NT2/D1 (cell line): ENCODE measurements around the gene RPP30.

Experiments used
- DNase-seq: peaks from one replicate; pipeline ENCODE4 v3.0.0-alpha.2; 2011; ENCODE audit warnings: low read depth, low spot score
- H3K27me3 ChIP-seq: 2 replicates; pipeline ENCODE4 v1.6.0; 2011; ENCODE audit warnings: mild to moderate bottlenecking; ENCODE audit not compliant: insufficient read length, insufficient read depth
- H3K36me3 ChIP-seq: 2 replicates; pipeline ENCODE4 v1.6.1; 2011; ENCODE audit warnings: mild to moderate bottlenecking, low read length, mixed read lengths; ENCODE audit not compliant: insufficient read depth, insufficient read length
- H3K4me1 ChIP-seq: 2 replicates; pipeline ENCODE4 v1.5.1; 2011; ENCODE audit not compliant: insufficient read depth, insufficient read length
- H3K4me3 ChIP-seq: 2 replicates; pipeline ENCODE4 v1.5.1; 2011; ENCODE audit warnings: low read depth; ENCODE audit not compliant: insufficient read length
- H3K9ac ChIP-seq: 2 replicates; pipeline ENCODE4 v1.6.0; 2011; ENCODE audit warnings: low read depth; ENCODE audit not compliant: insufficient read length
- H3K9me3 ChIP-seq: 2 replicates; pipeline ENCODE4 v1.5.1; 2011; ENCODE audit warnings: mild to moderate bottlenecking, low read length; ENCODE audit not compliant: insufficient read depth
- SUZ12 ChIP-seq: IDR thresholded peaks from 2 replicates; pipeline ENCODE4 v1.6.1; 2011; ENCODE audit not compliant: insufficient read length, insufficient read depth; ENCODE audit errors: extremely low read depth
- YY1 ChIP-seq: IDR thresholded peaks from 2 replicates; pipeline ENCODE4 v1.6.1; 2011; ENCODE audit not compliant: insufficient read length, insufficient read depth
- ZNF274 ChIP-seq: IDR thresholded peaks from 2 replicates; pipeline ENCODE4 v1.6.1; 2011; ENCODE audit warnings: mild to moderate bottlenecking, low read depth, low read length

The RPP30 gene

GRCh38 chr10:90917968-90918318 is 46.2 kb downstream of the RPP30 start:
- Histone ChIP-seq H3K4me1 (no peaks in the 10 kb centered on the region), H3K4me3 (no peak overlapping the region), H3K36me3 (peaks cover 55% of the 10 kb centered on the region), H3K27me3 (peaks cover 4% of the 10 kb centered on the region), H3K9ac (no peak overlapping the region), H3K9me3 (peaks cover 28% of the 10 kb centered on the region)
- no peak for DNase-seq
- TF ChIP-seq SUZ12: no peak
- TF ChIP-seq ZNF274: no peak
- TF ChIP-seq YY1: no peak

GRCh38 chr10:90919683-90920574 is 48.2 kb downstream of the RPP30 start:
- Histone ChIP-seq H3K36me3 (peaks cover 43% of the 10 kb centered on the region), H3K4me1 (no peaks in the 10 kb centered on the region), H3K27me3 (peaks cover 20% of the 10 kb centered on the region), H3K4me3 (no peak overlapping the region), H3K9ac (no peak overlapping the region), H3K9me3 (peaks cover 41% of the 10 kb centered on the region)
- TF ChIP-seq YY1 (no peak), ZNF274 (no peak), SUZ12 (no peak)
- DNase-seq: no peak

GRCh38 chr10:90920986-90921666 is 49.4 kb downstream of the RPP30 start, which contains the start of gene ANKRD1:
Gene ANKRD1 (minus strand): TSS chr10:90921087. CDS start chr10:90921027, 60 bp downstream.
- Histone ChIP-seq H3K27me3 (peaks cover 20% of the 10 kb centered on the region), H3K9me3 (peaks cover 37% of the 10 kb centered on the region), H3K4me1 (no peaks in the 10 kb centered on the region), H3K9ac (no peak within 1 kb of the TSS), H3K4me3 (no peak within 1 kb of the TSS), H3K36me3 (peaks cover 33% of the 10 kb centered on the region)
- TF ChIP-seq ZNF274: no peak
- TF ChIP-seq SUZ12: no peak
- TF ChIP-seq YY1: no peak
- peak; percentile 85 for DNase-seq

GRCh38 chr10:90921906-90922305 is 50.1 kb downstream of the RPP30 start:
- no peaks in the 10 kb centered on the region for H3K4me1 ChIP-seq
- DNase-seq: no peak
- no peak for TF ChIP-seq YY1
- no peak for TF ChIP-seq SUZ12
- no peak for TF ChIP-seq ZNF274
- H3K27me3 ChIP-seq: peaks cover 25% of the 10 kb centered on the region
- no peak overlapping the region for H3K4me3 ChIP-seq
- H3K9me3 ChIP-seq: peaks cover 44% of the 10 kb centered on the region
- H3K9ac ChIP-seq: no peak overlapping the region
- peaks cover 27% of the 10 kb centered on the region for H3K36me3 ChIP-seq

GRCh38 chr10:90923111-90923731 is 51.4 kb downstream of the RPP30 start:
- Histone ChIP-seq H3K27me3 (peaks cover 30% of the 10 kb centered on the region), H3K36me3 (peaks cover 15% of the 10 kb centered on the region)

GRCh38 chr10:90924552-90924951 is 52.8 kb downstream of the RPP30 start:
- H3K36me3 ChIP-seq: peaks cover 7% of the 10 kb centered on the region
- no peak overlapping the region for H3K4me3 ChIP-seq
- peaks cover 30% of the 10 kb centered on the region for H3K27me3 ChIP-seq
- no peak for DNase-seq
- H3K4me1 ChIP-seq: peaks cover 6% of the 10 kb centered on the region
- peaks cover 63% of the 10 kb centered on the region for H3K9me3 ChIP-seq
- H3K9ac ChIP-seq: no peak overlapping the region
- TF ChIP-seq SUZ12: no peak
- TF ChIP-seq YY1: no peak
- no peak for TF ChIP-seq ZNF274

More at GRCh38 chr10:90923111-90923731, 51.4 kb downstream of the RPP30 start:
- TF ChIP-seq YY1 (no peak), SUZ12 (no peak), ZNF274 (no peak)
- Histone ChIP-seq H3K9ac (no peak overlapping the region), H3K9me3 (peaks cover 56% of the 10 kb centered on the region), H3K4me1 (peaks cover 1% of the 10 kb centered on the region), H3K4me3 (no peak overlapping the region)
- DNase-seq: no peak
